SK-N-SH treated with all-trans-retinoic acid at 6 μM for 48 hours (cell line): ENCODE results near the gene EZR.

Experiments used
- ATAC-seq: fragments of 200-7000 bp; cut with Tn5 transposase; 3 replicates; pipeline ENCODE4 v1.9.1; 2020; ENCODE audit warnings: mild to moderate bottlenecking, moderate library complexity
- ARNTL ChIP-seq: fragments of 450-650 bp; formaldehyde crosslinking; IDR thresholded peaks from 2 replicates; pipeline ENCODE4 v1.5.0; 2020; ENCODE audit warnings: low read depth, mild to moderate bottlenecking, moderate library complexity, borderline replicate concordance
- BACH2 ChIP-seq: fragments of 250-450 bp; sonication (Bioruptor Pico); IDR thresholded peaks from 2 replicates; pipeline ENCODE4 v1.9.0; 2021; ENCODE audit warnings: mild to moderate bottlenecking, borderline replicate concordance
- CREB5 ChIP-seq: fragments of 250-450 bp; sonication (Bioruptor Pico); IDR thresholded peaks from 2 replicates; pipeline ENCODE4 v1.5.1; 2020; ENCODE audit warnings: low read depth, mild to moderate bottlenecking, moderate library complexity
- CSDC2 ChIP-seq: fragments of 250-450 bp; sonication (Bioruptor Pico); IDR thresholded peaks from 2 replicates; pipeline ENCODE4 v1.5.0; 2020; ENCODE audit warnings: mild to moderate bottlenecking, moderate library complexity
- CSRNP3 ChIP-seq: fragments of 250-450 bp; sonication (Bioruptor Pico); IDR thresholded peaks from 2 replicates; pipeline ENCODE4 v1.5.1; 2021; ENCODE audit warnings: mild to moderate bottlenecking, moderate library complexity
- ESRRG ChIP-seq: fragments of 250-450 bp; sonication (Bioruptor Pico); IDR thresholded peaks from 2 replicates; pipeline ENCODE4 v1.6.1; 2021; ENCODE audit warnings: mild to moderate bottlenecking
- ISL1 ChIP-seq: fragments of 250-450 bp; sonication (Bioruptor Pico); IDR thresholded peaks from 2 replicates; pipeline ENCODE4 v2.1.2; 2022; ENCODE audit warnings: mild to moderate bottlenecking, moderate library complexity
- OSR1 ChIP-seq: fragments of 250-450 bp; sonication (Bioruptor Pico); IDR thresholded peaks from 2 replicates; pipeline ENCODE4 v1.8.0; 2022; ENCODE audit warnings: moderate library complexity, mild to moderate bottlenecking, inconsistent platforms
- PPARA ChIP-seq: fragments of 250-450 bp; sonication (Bioruptor Pico); IDR thresholded peaks from 2 replicates; pipeline ENCODE4 v1.5.0; 2020; ENCODE audit warnings: mild to moderate bottlenecking, borderline replicate concordance
- RARB ChIP-seq: fragments of 250-450 bp; sonication (Bioruptor Pico); IDR thresholded peaks from 2 replicates; pipeline ENCODE4 v1.8.0; 2021; ENCODE audit warnings: mild to moderate bottlenecking, moderate library complexity
- SNAI2 ChIP-seq: fragments of 250-450 bp; sonication (Bioruptor Pico); IDR thresholded peaks from 2 replicates; pipeline ENCODE4 v1.5.0; 2020; ENCODE audit warnings: mild to moderate bottlenecking, moderate library complexity
- TCF4 ChIP-seq: fragments of 250-450 bp; sonication (Bioruptor Pico); IDR thresholded peaks from 2 replicates; pipeline ENCODE4 v1.8.0; 2021; ENCODE audit warnings: mild to moderate bottlenecking, moderate library complexity, borderline replicate concordance
- ZC3H10 ChIP-seq: fragments of 250-450 bp; sonication (Bioruptor Pico); IDR thresholded peaks from 2 replicates; pipeline ENCODE4 v1.5.1; 2021; ENCODE audit warnings: mild to moderate bottlenecking, moderate library complexity
- ZFP3 ChIP-seq: fragments of 250-450 bp; sonication (Bioruptor Pico); IDR thresholded peaks from 2 replicates; pipeline ENCODE4 v1.5.0; 2020; ENCODE audit warnings: mild to moderate bottlenecking, moderate library complexity
- ZFP30 ChIP-seq: fragments of 450-650 bp; formaldehyde crosslinking; IDR thresholded peaks from 2 replicates; pipeline ENCODE4 v1.5.0; 2022; ENCODE audit warnings: mild to moderate bottlenecking, moderate library complexity
- ZNF565 ChIP-seq: fragments of 450-650 bp; formaldehyde crosslinking; conservative IDR thresholded peaks from 2 replicates; pipeline ENCODE4 v1.5.0; 2020; ENCODE audit warnings: low read depth, mild to moderate bottlenecking, moderate library complexity
- ZNF70 ChIP-seq: fragments of 450-650 bp; formaldehyde crosslinking; IDR thresholded peaks from 2 replicates; pipeline ENCODE4 v1.5.0; 2020; ENCODE audit warnings: mild to moderate bottlenecking, moderate library complexity
- ZNF8 ChIP-seq: fragments of 450-650 bp; formaldehyde crosslinking; IDR thresholded peaks from 2 replicates; pipeline ENCODE4 v1.5.0; 2020; ENCODE audit warnings: mild to moderate bottlenecking, moderate library complexity
- TF ChIP-seq, protein P1 (sequence below): fragments of 250-450 bp; sonication (Bioruptor Pico); IDR thresholded peaks from 2 replicates; pipeline ENCODE4 v1.8.0; 2020; ENCODE audit warnings: mild to moderate bottlenecking, moderate library complexity, borderline replicate concordance
- TF ChIP-seq, protein P2 (sequence below): fragments of 250-450 bp; sonication (Bioruptor Pico); IDR thresholded peaks from 2 replicates; pipeline ENCODE4 v1.5.0; 2020; ENCODE audit warnings: mild to moderate bottlenecking, moderate library complexity

EZR gene

DNA sequence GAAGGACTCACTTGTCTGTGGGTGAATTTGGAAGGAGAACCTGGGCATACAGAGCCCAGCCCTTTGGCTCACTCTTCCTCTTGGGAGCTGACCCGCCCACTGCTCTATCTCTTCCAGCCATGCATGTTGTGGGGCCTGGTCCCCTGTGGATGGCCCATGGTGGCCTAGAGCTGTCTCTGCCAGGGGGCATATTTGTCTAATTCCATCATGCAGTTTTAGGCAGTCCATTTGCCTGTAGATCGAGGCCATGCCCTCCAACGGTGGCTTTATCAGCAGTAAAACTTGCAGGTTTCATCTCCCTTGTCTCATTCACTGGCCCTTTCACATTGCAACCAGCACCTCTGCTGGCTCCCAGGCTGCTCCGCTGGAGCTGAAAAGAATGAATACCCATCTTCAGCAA lies 12.9 kb upstream of the EZR start:
- no peak for ATAC-seq
- no peak for TF ChIP-seq CSRNP3 (CRISPR knock-in tag)
- no peak for TF ChIP-seq ARNTL (CRISPR knock-in tag)
- TF ChIP-seq PPARA: no peak
- TF ChIP-seq CREB5 (CRISPR knock-in tag): no peak
- no peak for TF ChIP-seq ZC3H10
- TF ChIP-seq ZFP3: no peak
- TF ChIP-seq ISL1: no peak
- TF ChIP-seq OSR1 (CRISPR knock-in tag): no peak
- TF ChIP-seq RARB (CRISPR knock-in tag): no peak
- TF ChIP-seq ESRRG (CRISPR knock-in tag): no peak
- no peak for TF ChIP-seq ZFP30 (CRISPR knock-in tag)

GRCh38 chr6:158831571-158831970 lies 12.4 kb upstream of the EZR start:
- no peak for ATAC-seq
- TF ChIP-seq, protein P1, sequence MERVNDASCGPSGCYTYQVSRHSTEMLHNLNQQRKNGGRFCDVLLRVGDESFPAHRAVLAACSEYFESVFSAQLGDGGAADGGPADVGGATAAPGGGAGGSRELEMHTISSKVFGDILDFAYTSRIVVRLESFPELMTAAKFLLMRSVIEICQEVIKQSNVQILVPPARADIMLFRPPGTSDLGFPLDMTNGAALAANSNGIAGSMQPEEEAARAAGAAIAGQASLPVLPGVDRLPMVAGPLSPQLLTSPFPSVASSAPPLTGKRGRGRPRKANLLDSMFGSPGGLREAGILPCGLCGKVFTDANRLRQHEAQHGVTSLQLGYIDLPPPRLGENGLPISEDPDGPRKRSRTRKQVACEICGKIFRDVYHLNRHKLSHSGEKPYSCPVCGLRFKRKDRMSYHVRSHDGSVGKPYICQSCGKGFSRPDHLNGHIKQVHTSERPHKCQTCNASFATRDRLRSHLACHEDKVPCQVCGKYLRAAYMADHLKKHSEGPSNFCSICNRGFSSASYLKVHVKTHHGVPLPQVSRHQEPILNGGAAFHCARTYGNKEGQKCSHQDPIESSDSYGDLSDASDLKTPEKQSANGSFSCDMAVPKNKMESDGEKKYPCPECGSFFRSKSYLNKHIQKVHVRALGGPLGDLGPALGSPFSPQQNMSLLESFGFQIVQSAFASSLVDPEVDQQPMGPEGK (CRISPR knock-in tag): no peak
- TF ChIP-seq SNAI2 (CRISPR knock-in tag) (no peak), BACH2 (CRISPR knock-in tag) (no peak), ZNF565 (CRISPR knock-in tag) (no peak)

GRCh38 chr6:158830736-158831135 lies 11.6 kb upstream of the EZR start:
- TF ChIP-seq CREB5 (CRISPR knock-in tag) (no peak), TCF4 (CRISPR knock-in tag) (no peak)
- TF ChIP-seq, protein P1 (CRISPR knock-in tag): no peak
- no peak for ATAC-seq

GRCh38 chr6:158828807-158829206 lies 9.6 kb upstream of the EZR start:
- ATAC-seq: no peak
- TF ChIP-seq CREB5 (CRISPR knock-in tag): no peak
- TF ChIP-seq ZFP30 (CRISPR knock-in tag): no peak
- TF ChIP-seq CSRNP3 (CRISPR knock-in tag): no peak
- no peak for TF ChIP-seq ESRRG (CRISPR knock-in tag)
- no peak for TF ChIP-seq RARB (CRISPR knock-in tag)
- TF ChIP-seq CSDC2 (CRISPR knock-in tag): no peak
- TF ChIP-seq ZC3H10: no peak
- TF ChIP-seq BACH2 (CRISPR knock-in tag): no peak
- no peak for TF ChIP-seq ARNTL (CRISPR knock-in tag)
- TF ChIP-seq ZNF8 (CRISPR knock-in tag): no peak
- TF ChIP-seq OSR1 (CRISPR knock-in tag): no peak
- no peak for TF ChIP-seq ISL1
- no peak for TF ChIP-seq PPARA
- no peak for TF ChIP-seq SNAI2 (CRISPR knock-in tag)
- TF ChIP-seq, protein P2, sequence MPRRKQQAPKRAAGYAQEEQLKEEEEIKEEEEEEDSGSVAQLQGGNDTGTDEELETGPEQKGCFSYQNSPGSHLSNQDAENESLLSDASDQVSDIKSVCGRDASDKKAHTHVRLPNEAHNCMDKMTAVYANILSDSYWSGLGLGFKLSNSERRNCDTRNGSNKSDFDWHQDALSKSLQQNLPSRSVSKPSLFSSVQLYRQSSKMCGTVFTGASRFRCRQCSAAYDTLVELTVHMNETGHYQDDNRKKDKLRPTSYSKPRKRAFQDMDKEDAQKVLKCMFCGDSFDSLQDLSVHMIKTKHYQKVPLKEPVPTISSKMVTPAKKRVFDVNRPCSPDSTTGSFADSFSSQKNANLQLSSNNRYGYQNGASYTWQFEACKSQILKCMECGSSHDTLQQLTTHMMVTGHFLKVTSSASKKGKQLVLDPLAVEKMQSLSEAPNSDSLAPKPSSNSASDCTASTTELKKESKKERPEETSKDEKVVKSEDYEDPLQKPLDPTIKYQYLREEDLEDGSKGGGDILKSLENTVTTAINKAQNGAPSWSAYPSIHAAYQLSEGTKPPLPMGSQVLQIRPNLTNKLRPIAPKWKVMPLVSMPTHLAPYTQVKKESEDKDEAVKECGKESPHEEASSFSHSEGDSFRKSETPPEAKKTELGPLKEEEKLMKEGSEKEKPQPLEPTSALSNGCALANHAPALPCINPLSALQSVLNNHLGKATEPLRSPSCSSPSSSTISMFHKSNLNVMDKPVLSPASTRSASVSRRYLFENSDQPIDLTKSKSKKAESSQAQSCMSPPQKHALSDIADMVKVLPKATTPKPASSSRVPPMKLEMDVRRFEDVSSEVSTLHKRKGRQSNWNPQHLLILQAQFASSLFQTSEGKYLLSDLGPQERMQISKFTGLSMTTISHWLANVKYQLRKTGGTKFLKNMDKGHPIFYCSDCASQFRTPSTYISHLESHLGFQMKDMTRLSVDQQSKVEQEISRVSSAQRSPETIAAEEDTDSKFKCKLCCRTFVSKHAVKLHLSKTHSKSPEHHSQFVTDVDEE: no peak
- no peak for TF ChIP-seq ZNF70 (CRISPR knock-in tag)
